Thoracic aorta (tissue), 2 donors: Measurements from ENCODE around the gene OR2J2. TPM values are rescaled to one million over a fixed set of nuclear protein-coding genes. Genes with fewer than 3 reads are reported as not detected.
"Not testable (repeated sequence)": the region's sequence is repeated elsewhere in the genome, so short reads cannot be mapped to it uniquely, and the experiment has no call there.

Experiments used
- ATAC-seq: fragments of 150-250 bp; one replicate; pipeline ENCODE4 v1.8.0; 2017; ENCODE audit warnings: low read depth; ENCODE audit not compliant: insufficient number of reproducible peaks, low FRiP score
- DNase-seq: peaks from one replicate; pipeline ENCODE4 v3.0.0-alpha.2; 2020; ENCODE audit warnings: low spot score
- H3K27ac ChIP-seq, 2 donors: fragments of 200-600 bp; sonication (generic); 1 replicate in 1 of 2; 2 replicates in 1 of 2; pipeline ENCODE4 v1.5.1; 2016; ENCODE audit warnings: mild to moderate bottlenecking in 2 of 2, moderate library complexity in 2 of 2
- H3K27me3 ChIP-seq: fragments of 200-600 bp; sonication (generic); replicated peaks from 2 replicates; pipeline ENCODE4 v1.6.0; 2016; ENCODE audit warnings: mild to moderate bottlenecking; ENCODE audit not compliant: insufficient read depth
- H3K36me3 ChIP-seq: fragments of 200-600 bp; sonication (generic); one replicate; pipeline ENCODE4 v1.5.1; 2016
- H3K4me1 ChIP-seq, 2 donors: fragments of 200-600 bp; sonication (generic); 1 replicate in 1 of 2; 2 replicates in 1 of 2; pipeline versions ENCODE4 v1.5.1 to v1.6.0; 2016; ENCODE audit warnings: low read depth in 2 of 2, mild to moderate bottlenecking in 1 of 2; ENCODE audit not compliant: control insufficient read depth in 1 of 2
- H3K4me3 ChIP-seq: fragments of 200-600 bp; sonication (generic); 2 replicates; pipeline ENCODE4 v1.5.1; 2016; ENCODE audit warnings: mild to moderate bottlenecking
- H3K9me3 ChIP-seq: fragments of 200-600 bp; sonication (generic); 2 replicates; pipeline ENCODE4 v1.5.1; 2016
- CTCF ChIP-seq: fragments of 200-600 bp; sonication (generic); IDR thresholded peaks from one replicate; pipeline ENCODE4 v1.5.1; 2019; ENCODE audit warnings: antibody characterized with exemption
- total RNA-seq, 2 donors: library from RNA; depleted of rRNA; stranded (reverse); fragments of >200 nt; gene quantifications; one replicate each; pipeline versions ENCODE4 v1.1.0 to v1.2.3, GENCODE V29; 2016

The OR2J2 gene
- total RNA-seq, 2 donors from 2014 or later: not detected

- no peaks in the 10 kb centered on the region for H3K9me3 ChIP-seq
- no peaks in the 10 kb centered on the region for H3K36me3 ChIP-seq
- DNase-seq: no peak
- no peaks in the 10 kb centered on the region for H3K27me3 ChIP-seq
- no peaks in the 10 kb centered on the region for H3K4me1 ChIP-seq
- no peak for TF ChIP-seq CTCF
- H3K27ac ChIP-seq: no peak overlapping the region
- ATAC-seq: no peak
- H3K4me3 ChIP-seq: no peak overlapping the region
Measured at GRCh38 chr6:29211488-29211887, 40.8 kb downstream of the OR2J2 start.

DNA sequence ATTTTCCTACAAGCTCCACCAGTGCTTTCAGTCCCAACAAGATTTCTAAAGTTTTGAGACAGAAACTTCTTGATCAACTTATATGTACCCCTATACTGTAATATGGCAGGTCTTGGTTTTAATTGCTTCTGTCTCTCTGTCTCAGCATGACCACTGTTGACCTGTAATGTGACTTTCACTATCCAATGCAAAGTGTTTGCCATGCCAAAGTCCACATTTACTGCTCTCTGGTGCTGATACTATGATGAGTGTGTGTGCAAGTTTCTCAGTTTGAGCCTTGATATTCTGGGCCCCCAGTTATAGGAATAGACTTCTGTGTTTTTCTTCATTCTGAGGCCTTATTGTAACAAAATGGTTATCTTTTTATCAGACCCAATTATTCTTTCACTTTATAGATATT is 45.8 kb downstream of the OR2J2 start:
- DNase-seq: no peak
- Histone ChIP-seq H3K4me1 (no peaks in the 10 kb centered on the region), H3K36me3 (no peaks in the 10 kb centered on the region), H3K27ac (no peak overlapping the region), H3K9me3 (no peaks in the 10 kb centered on the region), H3K27me3 (no peaks in the 10 kb centered on the region), H3K4me3 (no peak overlapping the region)
- ATAC-seq: no peak
- TF ChIP-seq CTCF: no peak

- not testable (repeated sequence) for ATAC-seq, H3K4me1 ChIP-seq, H3K36me3 ChIP-seq, H3K9me3 ChIP-seq, H3K4me3 ChIP-seq, H3K27ac ChIP-seq, H3K27me3 ChIP-seq, DNase-seq
Measured at GRCh38 chr6:29217242-29217641, 46.5 kb downstream of the OR2J2 start.

DNA sequence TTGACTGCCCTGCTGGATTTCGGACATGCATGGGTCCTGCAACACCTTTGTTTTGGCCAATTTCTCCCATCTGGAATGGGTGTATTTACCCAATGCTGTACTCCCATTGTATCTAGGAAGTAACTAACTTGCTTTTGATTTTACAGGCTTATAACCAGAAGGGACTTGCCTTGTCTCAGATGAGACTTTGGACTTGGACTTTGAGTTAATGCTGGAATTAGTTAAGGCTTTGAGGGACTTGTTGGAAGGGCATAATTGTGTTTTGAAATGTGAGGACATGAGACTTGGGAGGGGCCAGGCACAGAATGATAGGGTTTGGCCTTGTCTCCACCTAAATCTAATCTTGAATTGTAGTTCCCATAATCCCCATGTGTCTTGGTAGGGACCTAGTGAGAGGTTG is 47.3 kb downstream of the OR2J2 start:
- not testable (repeated sequence) for H3K27me3 ChIP-seq, H3K27ac ChIP-seq, H3K4me3 ChIP-seq, DNase-seq, H3K4me1 ChIP-seq, H3K36me3 ChIP-seq, H3K9me3 ChIP-seq, ATAC-seq

Other genes with a start within 250 kb of the OR2J2 start
- gene TRIM27, start 246.9 kb upstream of the OR2J2 start, total RNA-seq: 10 to 100 TPM; 61.9 to 86.2 TPM
- under 1 TPM; 0.27 to 0.35 TPM for gene ZNF311, start 165.6 kb upstream of the OR2J2 start, total RNA-seq
- gene OR2W1, start 125.7 kb upstream of the OR2J2 start, total RNA-seq: not detected
- not detected for gene OR2B3, start 83.6 kb upstream of the OR2J2 start, total RNA-seq
- gene OR2J1, start 71.4 kb upstream of the OR2J2 start, total RNA-seq: not detected
- gene OR2J3, start 62.8 kb upstream of the OR2J2 start, total RNA-seq: not detected
- not detected for gene OR14J1, start 130.8 kb downstream of the OR2J2 start, total RNA-seq
- not detected for gene OR5V1, start 198.0 kb downstream of the OR2J2 start, total RNA-seq
- not detected for gene OR12D3, start 204.4 kb downstream of the OR2J2 start, total RNA-seq
- gene OR12D2, start 224.7 kb downstream of the OR2J2 start, total RNA-seq: not detected
- not detected for gene OR12D1, start 244.0 kb downstream of the OR2J2 start, total RNA-seq